Measurements from ENCODE around the gene TNN. TPM values are rescaled to one million over a fixed set of nuclear protein-coding genes. Genes with fewer than 3 reads are reported as not detected.

The TNN gene
- total RNA-seq, 1 experiment from 2014 or later: 0.11 TPM

- no peaks in the 10 kb centered on the region for H3K27me3 Mint-ChIP-seq (ENCODE audit: low read depth)
- no peak overlapping the region for H3K4me3 Mint-ChIP-seq
- H3K23ac ChIP-seq (ENCODE audit: insufficient read length, low read depth, low read length): no peak overlapping the region
- H3K4ac ChIP-seq (ENCODE audit: low read depth, low read length): no peak overlapping the region
- H3K79me2 ChIP-seq (ENCODE audit: insufficient read depth, low read length): no peaks in the 10 kb centered on the region
- H2BK20ac ChIP-seq (ENCODE audit: low read depth, low read length, poor library complexity, severe bottlenecking): no peak overlapping the region
- peaks cover 2 to 4% of the 10 kb centered on the region in 2 experiments; a peak in 2 of 4 replicates for H3K4me1 Mint-ChIP-seq
- H3K14ac ChIP-seq (ENCODE audit: insufficient read depth, low read length): no peak overlapping the region
- no CpG with 5 or more reads among the region's 2 CpGs for WGBS (ENCODE audit: extremely low coverage, insufficient read length, low lambda C conversion rate)
- H3K9me3 ChIP-seq (ENCODE audit: control insufficient read depth, low read depth, low read length): no peaks in the 10 kb centered on the region
- no peaks in the 10 kb centered on the region for H3K4me1 ChIP-seq (ENCODE audit: insufficient read depth, low read length)
- H2AK5ac ChIP-seq (ENCODE audit: insufficient read length, low read length): no peak overlapping the region
- H2BK12ac ChIP-seq (ENCODE audit: insufficient read length, low read depth, low read length): no peak overlapping the region
- no peak overlapping the region for H3K18ac ChIP-seq (ENCODE audit: insufficient read length, low read depth, low read length)
- H4K20me1 ChIP-seq (ENCODE audit: control insufficient read depth, insufficient read depth, insufficient read length): no peaks in the 10 kb centered on the region
- no peak overlapping the region for H4K5ac ChIP-seq (ENCODE audit: insufficient read length, low read depth, low read length)
- no peak overlapping the region for H4K8ac ChIP-seq (replicated peaks; ENCODE audit: insufficient read length, low read depth, low read length)
- H3K9me3 Mint-ChIP-seq: no peaks in the 10 kb centered on the region
- H3K4me2 ChIP-seq (ENCODE audit: insufficient read depth, insufficient read length, low read length): no peak overlapping the region
- H3T11ph ChIP-seq (ENCODE audit: low read length): no peak overlapping the region
- H3K27ac Mint-ChIP-seq: no peak overlapping the region
- H2BK120ac ChIP-seq (ENCODE audit: low read depth, low read length, poor library complexity, severe bottlenecking): no peak overlapping the region
- TF ChIP-seq, protein P1, sequence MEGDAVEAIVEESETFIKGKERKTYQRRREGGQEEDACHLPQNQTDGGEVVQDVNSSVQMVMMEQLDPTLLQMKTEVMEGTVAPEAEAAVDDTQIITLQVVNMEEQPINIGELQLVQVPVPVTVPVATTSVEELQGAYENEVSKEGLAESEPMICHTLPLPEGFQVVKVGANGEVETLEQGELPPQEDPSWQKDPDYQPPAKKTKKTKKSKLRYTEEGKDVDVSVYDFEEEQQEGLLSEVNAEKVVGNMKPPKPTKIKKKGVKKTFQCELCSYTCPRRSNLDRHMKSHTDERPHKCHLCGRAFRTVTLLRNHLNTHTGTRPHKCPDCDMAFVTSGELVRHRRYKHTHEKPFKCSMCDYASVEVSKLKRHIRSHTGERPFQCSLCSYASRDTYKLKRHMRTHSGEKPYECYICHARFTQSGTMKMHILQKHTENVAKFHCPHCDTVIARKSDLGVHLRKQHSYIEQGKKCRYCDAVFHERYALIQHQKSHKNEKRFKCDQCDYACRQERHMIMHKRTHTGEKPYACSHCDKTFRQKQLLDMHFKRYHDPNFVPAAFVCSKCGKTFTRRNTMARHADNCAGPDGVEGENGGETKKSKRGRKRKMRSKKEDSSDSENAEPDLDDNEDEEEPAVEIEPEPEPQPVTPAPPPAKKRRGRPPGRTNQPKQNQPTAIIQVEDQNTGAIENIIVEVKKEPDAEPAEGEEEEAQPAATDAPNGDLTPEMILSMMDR (conservative IDR thresholded peaks at IDR 0.05): no peak
- H2BK5ac ChIP-seq (ENCODE audit: insufficient read length, low read length): no peak overlapping the region
- H3K9ac ChIP-seq (ENCODE audit: extremely low read depth, insufficient read length, low read length): no peak overlapping the region
- H3K27me3 ChIP-seq (ENCODE audit: insufficient read depth, low read length): no peaks in the 10 kb centered on the region
- no peak overlapping the region for H2BK15ac ChIP-seq (ENCODE audit: low read depth, low read length)
- H3K56ac ChIP-seq (ENCODE audit: insufficient read length, low read depth, low read length): no peak overlapping the region
- DNase-seq: no peak
- no peak overlapping the region for H4K91ac ChIP-seq (ENCODE audit: insufficient read length, low read depth, low read length)
- no peaks in the 10 kb centered on the region for H3K79me1 ChIP-seq (ENCODE audit: insufficient read depth, low read depth, low read length, poor library complexity, severe bottlenecking)
- no peak overlapping the region for H3K27ac ChIP-seq (ENCODE audit: insufficient read length, low read depth, low read length)
- H3K36me3 Mint-ChIP-seq (ENCODE audit: insufficient read depth in 1 of 3, low read depth in 3 of 3): peaks cover 0 to 9% (median 4%) of the 10 kb centered on the region in 3 experiments; a peak in 4 of 7 replicates
- no peaks in the 10 kb centered on the region for H3K23me2 ChIP-seq (ENCODE audit: insufficient read length, low read depth, low read length, poor library complexity, severe bottlenecking)
- H2AFZ ChIP-seq (ENCODE audit: low read length): no peak overlapping the region
Measured at GRCh38 chr1:175164751-175165150, 97.1 kb downstream of the TNN start.
